Measurements from ENCODE around the gene MARCKSL1.
A peak's percentile ranks its signal among the peaks of the same experiment; 100 is the strongest.
"Not testable (repeated sequence)": the region's sequence is repeated elsewhere in the genome, so short reads cannot be mapped to it uniquely, and the experiment has no call there.

MARCKSL1 gene

DNA sequence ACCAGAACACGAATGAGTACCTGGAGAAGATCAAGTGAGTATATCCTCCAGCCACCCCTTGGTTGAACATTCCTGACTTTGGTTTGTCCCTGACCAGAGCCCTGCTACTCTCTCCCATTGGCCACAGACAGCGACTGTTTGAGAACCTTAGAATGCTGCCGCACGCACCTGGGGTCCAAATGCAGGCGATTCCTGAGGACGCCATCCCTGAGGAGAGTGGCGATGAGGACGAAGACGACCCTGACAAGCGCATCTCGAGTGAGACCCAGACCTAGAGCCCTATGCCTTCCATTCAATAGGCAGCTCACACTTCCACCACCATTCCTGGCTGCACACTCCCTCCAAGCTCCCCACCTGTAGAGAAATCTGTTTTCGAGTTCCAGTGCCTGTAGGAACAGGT, 4.5 kb downstream of the MARCKSL1 start:
- no peak for DNase-seq

DNA sequence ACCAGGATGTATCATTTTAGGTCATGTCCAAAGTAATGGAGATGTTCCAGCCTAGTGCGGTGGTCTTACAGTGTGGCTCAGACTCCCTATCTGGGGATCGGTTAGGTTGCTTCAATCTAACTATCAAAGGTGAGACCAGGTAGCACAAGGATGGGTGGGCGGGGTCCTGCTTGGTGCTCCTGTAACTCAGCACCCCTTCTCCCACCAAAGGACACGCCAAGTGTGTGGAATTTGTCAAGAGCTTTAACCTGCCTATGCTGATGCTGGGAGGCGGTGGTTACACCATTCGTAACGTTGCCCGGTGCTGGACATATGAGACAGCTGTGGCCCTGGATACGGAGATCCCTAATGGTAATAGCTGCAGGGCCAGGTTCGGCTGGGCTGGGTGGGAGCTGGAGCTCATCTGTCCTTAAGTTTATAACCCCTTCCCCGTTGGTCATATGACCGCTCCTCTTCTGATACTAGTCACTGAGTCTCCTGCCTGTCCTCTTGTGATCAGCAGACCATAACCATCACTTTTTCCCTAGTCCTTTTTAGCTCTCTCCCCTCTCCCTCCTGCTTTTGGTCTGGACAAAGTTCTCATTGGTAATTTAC, 5.4 kb downstream of the MARCKSL1 start:
- no peak for DNase-seq

DNA sequence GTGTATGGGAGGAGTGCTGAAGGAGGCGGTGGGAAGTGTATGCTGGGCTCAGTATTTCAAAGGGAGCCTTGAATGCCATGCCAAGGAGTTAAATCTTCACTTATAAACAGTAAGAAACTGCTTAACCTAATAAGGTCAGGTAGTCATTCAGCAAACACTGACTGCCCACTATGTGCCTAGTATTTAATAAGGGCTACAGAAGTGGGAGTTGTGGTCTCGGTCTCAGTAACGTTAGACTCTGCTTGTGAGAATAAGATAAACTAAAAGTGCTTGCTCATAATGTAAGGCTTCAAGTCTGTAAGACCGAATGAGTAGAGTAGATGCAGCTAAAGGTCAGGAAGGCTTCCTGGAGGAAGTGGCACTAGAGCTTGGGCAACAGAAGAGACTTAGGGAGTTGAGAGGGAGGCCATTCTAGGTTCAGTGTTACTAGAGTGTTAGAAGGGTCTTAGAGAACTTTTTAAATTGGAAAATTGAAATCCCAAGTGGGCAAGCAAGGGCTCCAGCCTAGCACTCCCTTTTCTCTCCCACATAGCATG, 6.0 kb downstream of the MARCKSL1 start:
- DNase-seq, result no peak

DNA sequence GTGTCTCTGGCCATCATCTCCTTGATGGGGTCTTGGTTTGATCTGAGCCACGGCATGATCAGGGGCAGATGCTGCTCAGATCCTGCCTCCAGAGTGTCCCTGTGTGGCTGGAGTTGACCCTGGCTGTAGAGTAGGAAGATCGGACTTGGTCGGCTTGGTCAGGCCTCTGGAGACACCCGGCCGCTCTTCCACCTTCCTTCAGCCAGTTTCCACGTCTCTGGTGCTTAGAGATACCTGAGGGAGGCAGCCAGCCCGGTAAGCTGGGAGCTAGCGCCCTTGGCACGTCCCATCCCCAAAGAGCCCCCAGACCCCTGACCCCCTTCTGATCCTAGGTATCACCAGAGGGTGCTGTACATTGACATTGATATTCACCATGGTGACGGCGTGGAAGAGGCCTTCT, 8.8 kb downstream of the MARCKSL1 start:
- DNase-seq, result no peak

DNA sequence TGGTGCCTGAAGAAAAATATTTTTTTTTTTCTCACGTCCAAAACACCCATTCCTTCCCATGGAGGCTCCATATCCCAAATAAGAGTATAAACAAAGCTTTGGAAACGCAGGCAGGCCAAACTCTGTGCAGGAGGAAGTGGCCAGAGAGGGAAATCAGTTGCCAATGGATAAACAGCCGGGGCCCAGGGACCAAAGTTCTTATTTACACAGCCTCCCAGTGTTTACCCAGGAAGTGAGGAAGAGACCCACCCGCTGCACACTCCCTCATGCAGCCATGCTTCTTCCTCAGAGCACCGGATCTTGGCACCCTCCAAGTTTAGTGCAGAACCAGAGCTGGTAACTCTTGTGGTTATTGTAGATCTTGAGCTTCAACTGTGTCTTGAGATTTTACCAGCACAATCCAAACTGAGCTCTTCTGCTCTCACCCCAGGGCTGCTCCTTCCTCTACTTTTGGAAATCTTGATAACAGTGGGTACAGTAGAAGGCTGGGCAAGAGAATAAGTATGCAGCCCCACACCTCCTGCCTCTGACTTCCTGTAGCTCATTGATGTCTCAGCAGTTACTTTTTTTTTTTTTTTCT, 14.2 kb downstream of the MARCKSL1 start:
- peak; percentile 24 for DNase-seq

DNA sequence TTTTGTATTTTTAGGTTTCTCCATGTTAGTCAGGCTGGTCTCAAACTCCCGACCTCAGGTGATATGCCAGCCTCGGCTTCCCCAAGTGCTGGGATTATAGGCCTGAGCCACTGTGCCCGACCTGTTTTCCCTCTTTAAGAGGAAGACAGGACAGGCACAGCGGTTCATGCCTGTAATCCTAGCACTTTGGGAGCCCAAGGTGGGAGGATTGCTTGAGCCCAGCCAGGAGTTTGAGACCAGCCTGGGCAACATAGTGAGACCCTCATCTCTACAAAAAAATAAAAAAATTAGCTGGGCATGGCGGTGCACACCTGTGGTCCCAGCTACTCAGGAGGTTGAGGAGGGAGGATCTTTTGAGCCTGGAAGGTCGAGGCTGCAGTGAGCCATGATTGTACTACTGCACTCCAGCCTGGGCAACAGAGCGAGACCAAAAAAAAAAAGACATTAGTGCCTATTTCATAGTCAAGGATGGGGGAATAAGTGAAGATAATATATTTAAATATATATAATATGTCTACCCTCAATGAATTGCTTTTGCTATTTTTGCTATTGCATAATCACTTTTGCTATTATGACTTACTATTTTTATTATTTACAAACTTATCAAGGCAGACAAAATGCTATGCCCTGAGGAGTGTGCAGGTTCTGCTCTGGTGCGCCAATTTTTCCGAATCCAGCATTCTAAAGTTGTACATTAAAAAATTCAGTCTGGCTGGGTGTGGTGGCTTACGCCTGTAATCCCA, 17.7 kb downstream of the MARCKSL1 start:
- DNase-seq, result no peak

DNA sequence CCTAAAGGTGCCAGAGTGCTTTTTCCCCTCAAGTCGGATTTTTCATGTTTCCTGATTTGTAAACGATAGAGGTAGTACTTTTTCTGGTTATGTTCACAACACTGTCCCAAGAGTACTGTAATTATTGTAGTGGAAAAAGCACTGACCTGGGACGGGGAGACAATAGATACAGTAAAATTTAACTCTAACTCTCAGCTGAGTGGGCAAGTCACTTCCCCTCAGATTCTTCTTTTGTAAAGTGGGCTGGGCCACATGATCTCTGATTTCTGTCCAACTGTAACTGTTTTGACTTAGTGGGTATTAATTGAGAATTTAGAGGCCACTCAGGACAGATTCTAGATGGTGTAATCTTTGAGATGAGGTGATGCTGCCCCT, 19.1 kb downstream of the MARCKSL1 start:
- DNase-seq, result no peak

DNA sequence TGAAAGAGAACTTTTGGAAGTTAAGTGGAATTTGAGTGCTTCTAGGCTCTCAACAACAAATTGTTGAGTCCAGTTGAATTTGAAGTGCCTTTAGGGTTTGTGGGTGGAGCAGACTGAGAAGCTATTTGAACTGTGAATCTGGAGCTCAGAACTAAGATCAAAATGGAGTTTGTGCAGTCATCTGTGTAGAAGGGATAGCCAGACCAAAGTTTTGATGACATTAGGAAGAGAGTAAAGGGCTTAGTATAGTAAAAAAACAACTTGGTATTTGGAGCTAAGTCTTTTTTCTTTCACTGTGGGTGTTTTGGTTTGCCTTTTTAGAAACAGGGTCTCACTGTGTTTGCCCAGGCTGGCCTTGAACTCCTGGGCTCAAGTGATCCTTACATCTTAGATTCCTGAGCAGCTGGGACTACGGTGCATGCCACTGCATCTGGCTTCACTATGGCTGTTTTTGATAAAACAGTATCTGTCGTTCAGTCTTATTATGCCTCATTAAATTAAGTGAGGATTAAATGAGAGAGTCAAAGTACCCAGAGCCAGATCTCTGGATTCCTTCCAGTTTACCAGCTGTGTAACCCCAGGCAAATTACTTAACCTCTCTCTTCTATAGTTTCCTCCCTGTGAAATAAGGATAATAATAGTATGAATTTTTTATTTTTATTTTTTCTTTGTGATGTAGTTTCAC, 24.2 kb downstream of the MARCKSL1 start:
- no peak for DNase-seq

DNA sequence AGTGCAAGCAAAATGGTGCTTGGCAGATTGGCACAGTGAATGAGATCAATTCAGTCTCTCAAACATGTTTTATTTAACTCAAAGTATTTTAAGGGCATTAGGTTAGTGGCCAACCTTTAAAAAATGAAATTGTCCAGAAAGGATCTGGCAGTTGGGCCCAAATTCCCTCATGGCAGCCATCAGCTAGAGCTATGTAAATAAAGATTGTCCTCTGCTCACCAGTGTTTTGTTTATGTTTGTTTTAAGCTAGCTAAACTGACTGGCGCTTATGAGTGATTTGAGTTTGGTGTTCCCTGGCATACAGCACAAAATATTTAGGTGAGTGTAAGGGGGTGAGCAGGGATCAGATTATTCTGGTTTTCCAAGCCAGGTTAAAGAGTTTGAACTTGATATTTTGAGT, 26.1 kb downstream of the MARCKSL1 start:
- DNase-seq, result no peak

DNA sequence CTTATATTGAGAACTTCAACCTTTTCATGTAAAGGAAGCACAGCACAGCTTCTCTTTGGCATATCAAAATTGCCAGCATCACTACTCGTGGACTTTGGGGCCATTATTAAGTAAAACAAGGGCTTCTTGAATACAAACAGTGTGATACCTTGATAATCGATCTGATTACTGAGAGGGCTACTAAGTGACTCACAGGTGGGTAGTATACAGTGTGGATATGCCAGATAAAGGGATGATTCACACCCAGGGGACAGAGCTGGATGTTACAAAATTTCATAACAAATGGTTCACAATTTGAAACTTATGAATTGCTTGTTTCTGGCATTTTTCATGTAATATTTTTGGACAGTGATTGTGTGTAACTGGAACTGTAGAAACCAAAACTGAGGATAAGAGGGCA, 28.7 kb downstream of the MARCKSL1 start:
- DNase-seq, result no peak

DNA sequence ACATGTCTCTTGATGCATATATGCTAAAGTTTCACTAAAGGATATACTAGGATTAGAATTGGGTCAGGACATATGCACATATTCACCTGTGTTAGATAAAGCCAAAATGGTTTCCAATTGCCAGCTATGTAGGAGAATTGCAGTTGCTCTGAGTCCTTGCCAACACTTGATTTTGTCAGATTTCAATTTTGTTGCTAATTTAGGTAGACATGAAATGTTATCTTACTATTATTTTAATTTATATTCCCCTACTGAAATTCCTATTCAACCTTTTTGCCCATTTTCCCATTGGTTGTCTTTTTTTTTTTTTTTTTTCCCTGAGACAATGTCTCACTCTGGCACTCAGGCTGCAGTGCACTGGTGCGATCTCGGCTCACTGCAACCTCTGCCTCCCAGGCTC, 30.7 kb downstream of the MARCKSL1 start:
- DNase-seq, result no peak

DNA sequence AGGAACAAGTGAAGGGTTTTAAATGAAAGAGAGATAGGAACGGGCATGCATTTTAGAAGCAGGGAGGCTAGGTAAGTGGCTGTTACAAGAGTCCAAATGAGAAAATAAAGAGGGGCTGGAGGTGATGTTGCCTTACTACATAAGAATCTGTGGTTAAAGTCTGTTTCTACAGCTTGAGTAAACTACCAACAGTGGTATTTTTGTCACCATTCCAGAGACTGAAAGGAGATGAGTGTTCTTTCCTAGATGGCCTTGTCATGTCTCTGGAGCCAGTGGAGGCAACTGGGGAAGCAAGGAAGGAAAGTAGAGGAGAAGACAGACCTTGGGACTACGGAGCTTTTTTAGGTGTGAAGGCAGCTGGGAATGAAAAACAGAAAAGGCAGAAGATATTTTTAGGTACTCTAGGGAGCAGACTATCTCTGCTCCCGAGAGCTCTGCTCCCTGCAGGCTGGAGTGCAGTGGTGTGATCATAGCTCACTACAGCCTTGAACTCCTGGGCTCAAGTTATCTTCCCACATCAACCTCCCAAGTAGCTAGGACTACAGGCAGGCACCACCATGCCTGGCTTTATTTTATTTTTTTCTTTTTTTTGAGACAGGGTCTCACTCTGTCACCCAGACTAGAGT, 31.9 kb downstream of the MARCKSL1 start:
- no peak for DNase-seq

DNA sequence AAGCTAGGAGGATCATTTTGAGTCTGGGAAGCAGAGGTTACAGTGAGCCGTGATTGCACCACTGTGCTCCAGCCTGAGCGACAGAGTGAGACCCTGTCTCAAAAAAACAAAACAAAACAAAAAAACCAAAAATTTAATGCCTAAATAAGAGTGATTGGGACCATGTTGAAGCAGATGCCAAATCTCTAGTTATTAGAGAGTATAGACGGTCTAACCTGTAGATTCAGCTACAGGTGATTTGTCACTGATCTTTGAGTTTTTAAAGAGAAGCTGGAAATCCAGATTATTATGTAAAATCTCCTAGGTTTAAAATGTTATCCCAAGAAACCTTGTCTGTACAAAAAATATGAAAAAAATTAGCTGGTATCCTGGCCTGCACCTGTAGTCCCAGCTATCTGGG, 32.7 kb downstream of the MARCKSL1 start:
- DNase-seq, result no peak

DNA sequence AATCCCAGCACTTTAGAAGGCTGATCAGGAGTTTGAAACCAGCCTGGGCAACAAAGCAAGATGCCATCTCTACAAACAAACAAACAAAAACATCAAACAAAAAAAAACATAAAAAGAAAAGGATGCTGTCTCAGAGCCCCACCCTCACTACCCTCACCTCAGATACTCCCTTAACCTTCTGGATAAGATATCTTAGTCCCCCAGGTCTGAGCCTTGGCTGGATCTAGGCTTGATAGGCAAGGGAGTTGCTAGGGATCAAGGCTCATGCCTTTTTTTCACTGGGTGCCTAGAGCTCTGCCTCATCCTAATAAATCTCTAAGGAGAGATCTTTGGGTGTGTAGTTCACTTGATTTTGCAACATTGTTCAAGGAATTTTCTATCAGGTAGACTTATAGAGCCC, 36.7 kb downstream of the MARCKSL1 start:
- no peak for DNase-seq

DNA sequence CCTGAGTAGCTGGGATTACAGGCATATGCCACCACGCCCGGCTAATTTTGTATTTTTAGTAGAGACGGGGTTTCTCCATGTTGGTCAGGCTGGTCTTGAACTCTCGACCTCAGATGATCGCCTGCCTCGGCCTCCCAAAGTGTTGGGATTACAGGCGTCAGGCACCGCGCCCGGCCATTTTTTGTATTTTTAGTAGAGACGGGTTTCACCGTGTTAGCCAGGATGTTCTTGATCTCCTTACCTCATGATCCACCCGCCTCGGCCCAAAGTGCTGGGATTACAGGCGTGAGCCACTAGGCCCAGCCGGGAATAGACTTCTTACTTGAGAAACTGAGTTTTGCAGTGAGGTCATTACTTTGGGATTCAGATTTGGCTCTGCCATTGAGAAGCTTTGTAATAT, 37.8 kb downstream of the MARCKSL1 start:
- not testable (repeated sequence) for DNase-seq

DNA sequence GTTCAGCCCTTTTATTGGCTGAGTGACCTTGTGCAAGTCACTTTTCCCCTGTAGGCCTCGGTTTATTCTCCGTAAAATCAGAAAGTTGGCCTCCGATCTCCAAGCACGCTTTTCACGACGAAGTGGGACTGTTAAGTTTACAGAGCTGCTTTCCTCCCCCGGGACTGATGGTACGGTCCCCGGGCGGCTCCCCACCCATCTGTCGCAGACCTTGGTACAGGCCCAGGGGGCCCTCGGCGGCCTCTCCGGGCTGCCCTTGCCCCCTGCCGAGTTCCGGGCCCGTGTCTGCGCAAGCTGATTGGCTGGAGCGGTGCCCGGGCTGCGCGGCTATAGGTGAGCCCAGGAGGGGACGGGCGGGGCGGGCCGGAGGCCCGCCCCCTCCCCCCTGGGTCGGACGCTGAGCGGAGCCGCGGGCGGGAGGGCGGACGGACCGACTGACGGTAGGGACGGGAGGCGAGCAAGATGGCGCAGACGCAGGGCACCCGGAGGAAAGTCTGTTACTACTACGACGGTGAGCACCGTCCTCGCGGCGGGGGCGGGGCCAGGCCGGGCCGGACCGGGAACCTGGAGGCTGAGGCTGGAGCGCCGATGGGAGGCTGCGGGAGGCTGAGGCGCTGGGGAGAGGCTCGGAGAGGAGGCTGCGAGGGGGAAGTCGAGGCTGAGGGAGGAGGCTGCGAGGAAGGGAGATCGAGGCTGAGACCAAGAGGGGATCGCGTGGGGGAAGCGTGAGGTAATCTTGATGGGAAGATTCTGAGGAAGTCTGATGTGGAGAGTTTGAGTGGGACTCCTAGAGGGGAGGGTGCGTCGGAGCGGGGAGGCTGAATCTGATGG, 44.1 kb downstream of the MARCKSL1 start, which contains the start of gene HDAC1:
Gene HDAC1, plus strand, starts transcription at position 376 of the 831 bp plus-strand sequence. Its CDS starts 87 bp downstream, at position 463.
- peak; percentile 95 for DNase-seq

DNA sequence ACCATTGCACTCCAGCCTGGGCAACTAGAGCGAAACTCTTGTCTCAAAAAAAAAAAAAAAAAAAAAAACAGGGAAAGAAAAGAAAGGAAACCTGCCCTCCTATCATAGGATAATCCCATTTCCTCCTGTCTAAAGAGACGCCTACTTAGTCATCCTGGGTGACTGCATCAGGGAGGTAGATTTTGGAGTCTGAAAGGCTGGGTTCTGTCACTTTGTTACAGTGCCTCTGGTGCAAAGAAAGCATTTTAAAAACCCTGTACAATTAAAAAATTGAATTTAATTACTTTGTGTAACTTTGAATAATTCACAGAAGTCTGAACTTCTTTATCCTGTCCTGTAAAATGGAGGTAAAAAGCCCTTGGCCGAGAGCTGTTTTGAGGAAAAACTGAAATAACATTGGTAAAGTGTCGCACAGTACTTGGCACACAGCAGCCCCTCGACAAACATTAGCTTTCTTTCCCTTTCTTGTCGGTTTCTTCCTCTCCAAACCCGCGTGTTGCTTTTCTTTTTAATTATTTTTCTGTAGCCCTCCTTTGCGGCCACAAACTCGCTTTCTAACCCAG, 44.8 kb downstream of the MARCKSL1 start:
- DNase-seq, result no peak

DNA sequence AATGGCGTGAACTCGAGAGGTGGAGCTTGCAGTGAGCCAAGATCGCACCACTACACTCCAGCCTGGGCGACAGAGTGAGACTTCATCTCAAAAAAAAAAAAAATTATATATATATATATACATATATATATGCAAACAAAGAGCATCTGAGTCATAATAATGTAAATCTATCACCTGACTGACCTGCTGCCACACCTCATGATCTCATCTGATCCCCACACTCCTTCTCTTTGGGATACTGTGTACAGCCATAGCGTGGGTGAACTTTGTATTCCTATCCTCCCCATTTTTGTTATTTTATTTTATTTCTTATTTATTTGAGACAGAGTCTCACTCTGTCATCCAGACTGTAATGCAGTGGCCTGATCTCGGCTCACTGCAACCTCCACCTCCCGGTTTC, 46.8 kb downstream of the MARCKSL1 start:
- DNase-seq, result no peak

DNA sequence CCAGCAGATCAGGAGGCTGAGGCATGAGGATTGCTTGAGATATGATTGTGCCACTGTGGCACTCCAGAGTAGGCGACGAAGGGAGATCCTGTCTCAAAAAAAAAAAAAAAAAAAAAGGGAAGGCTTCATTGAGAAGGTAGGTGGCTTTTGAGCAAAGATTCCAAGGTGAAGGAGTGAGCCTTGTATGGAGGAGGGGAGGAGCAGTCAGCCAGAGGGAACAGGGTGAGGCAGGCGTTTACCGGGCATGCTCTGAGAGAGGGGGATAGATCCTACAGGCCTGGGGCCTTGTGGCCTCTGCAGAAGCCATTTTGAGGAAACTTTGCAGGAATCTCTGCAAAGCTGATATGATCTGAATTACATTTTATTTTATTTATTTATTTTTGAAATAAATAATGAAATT, 49.3 kb downstream of the MARCKSL1 start:
- no peak for DNase-seq

DNA sequence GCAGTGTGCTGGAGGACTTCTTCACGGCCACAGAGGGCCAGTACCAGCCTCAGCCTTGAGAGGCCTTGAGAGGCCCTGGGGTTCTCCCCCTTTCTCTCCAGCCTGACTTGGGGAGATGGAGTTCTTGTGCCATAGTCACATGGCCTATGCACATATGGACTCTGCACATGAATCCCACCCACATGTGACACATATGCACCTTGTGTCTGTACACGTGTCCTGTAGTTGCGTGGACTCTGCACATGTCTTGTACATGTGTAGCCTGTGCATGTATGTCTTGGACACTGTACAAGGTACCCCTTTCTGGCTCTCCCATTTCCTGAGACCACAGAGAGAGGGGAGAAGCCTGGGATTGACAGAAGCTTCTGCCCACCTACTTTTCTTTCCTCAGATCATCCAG, 50.4 kb downstream of the MARCKSL1 start:
- no peak for DNase-seq

DNA sequence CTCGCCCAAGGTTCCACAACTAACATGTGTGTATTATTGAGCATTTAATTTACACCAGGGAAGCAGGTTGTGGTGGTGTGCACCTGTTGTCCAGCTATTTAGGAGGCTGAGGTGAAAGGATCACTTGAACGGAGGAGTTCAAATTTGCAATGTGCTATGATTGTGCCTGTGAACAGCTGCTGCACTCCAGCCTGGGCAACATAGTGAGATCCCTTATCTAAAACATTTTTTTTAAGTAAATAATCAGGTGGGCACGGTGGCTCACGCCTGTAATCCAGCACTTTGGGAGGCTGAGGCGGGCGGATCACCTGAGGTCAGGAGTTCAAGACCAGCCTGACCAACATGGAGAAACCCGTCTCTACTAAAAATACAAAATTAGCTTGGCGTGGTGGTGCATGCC, 51.3 kb downstream of the MARCKSL1 start:
- not testable (repeated sequence) for DNase-seq

Measured in activated CD4-positive, alpha-beta T cell treated with anti-CD3 and anti-CD28 coated beads, Interleukin-2, amount 50 U/mL, for 1 hour (primary cell).